Activated naive CD8-positive, alpha-beta T cell treated with anti-CD3 and anti-CD28 coated beads, Interleukin-2, amount 10 ng/mL, durations not matched to agents 7 days and 5 days (primary cell): Measurements from ENCODE around the gene TPGS1. TPM values are rescaled to one million over a fixed set of nuclear protein-coding genes. Genes with fewer than 3 reads are reported as not detected.

ENCODE experiments used
- ATAC-seq: fragments of 150-1000 bp; cut with Tn5 transposase; one replicate; pipeline ENCODE4 v1.10.0; 2021; ENCODE audit warnings: low read depth, moderate library complexity
- POLR2A ChIA-PET: fragments of 350-600 bp; sonication (Branson Sonifier 250); formaldehyde crosslinking; loops from one replicate; lab custom pipeline; 2021; ENCODE audit warnings: antibody characterized with exemption; lab: Charles Lee
- DNase-seq: peaks from one replicate; pipeline ENCODE4 v3.0.0; 2021
- H3K27ac Mint-ChIP-seq: one replicate; pipeline ENCODE4 v1.8.0; 2022; ENCODE audit warnings: mild to moderate bottlenecking, mixed read lengths
- H3K27me3 Mint-ChIP-seq: one replicate; pipeline ENCODE4 v1.8.0; 2022; ENCODE audit warnings: mild to moderate bottlenecking, moderate library complexity, mixed read lengths
- H3K36me3 Mint-ChIP-seq: one replicate; pipeline ENCODE4 v1.8.0; 2021; ENCODE audit warnings: mild to moderate bottlenecking, mixed read lengths
- H3K4me1 Mint-ChIP-seq: one replicate; pipeline ENCODE4 v1.8.0; 2021; ENCODE audit warnings: mixed read lengths
- H3K4me3 Mint-ChIP-seq: one replicate; pipeline ENCODE4 v1.8.0; 2022; ENCODE audit warnings: mild to moderate bottlenecking, moderate library complexity, mixed read lengths
- H3K9me3 Mint-ChIP-seq: one replicate; pipeline ENCODE4 v1.8.0; 2021; ENCODE audit warnings: mixed read lengths
- total RNA-seq, 2 experiments: library from RNA; stranded (reverse); gene quantifications; one replicate each; pipeline ENCODE4 v1.2.3, GENCODE V29; 2021

Gene TPGS1
- total RNA-seq, 2 experiments from 2014 or later, result 27.0 to 27.2 TPM

GRCh38 chr19:510606-511100 is 3.4 kb downstream of the TPGS1 start:
- DNase-seq (peak; percentile 97), ATAC-seq (peak; percentile 53)
- no peaks in the 10 kb centered on the region for H3K9me3 Mint-ChIP-seq
- H3K27me3 Mint-ChIP-seq, result no peaks in the 10 kb centered on the region
- POLR2A ChIA-PET, result interaction anchor here (0.5 to 3.9 kb wide), 18 partner anchors 11 to 758 kb away, joined by 3 to 78 read pairs (median 6); partner anchors contain the start of genes CDC34, CIRBP, MED16 and POLRMT
- H3K36me3 Mint-ChIP-seq, result peaks cover 10% of the 10 kb centered on the region
- peak overlapping the region; percentile 75 for H3K4me3 Mint-ChIP-seq
- H3K27ac Mint-ChIP-seq, result peak overlapping the region; percentile 91
- peaks cover 30% of the 10 kb centered on the region for H3K4me1 Mint-ChIP-seq

DNA sequence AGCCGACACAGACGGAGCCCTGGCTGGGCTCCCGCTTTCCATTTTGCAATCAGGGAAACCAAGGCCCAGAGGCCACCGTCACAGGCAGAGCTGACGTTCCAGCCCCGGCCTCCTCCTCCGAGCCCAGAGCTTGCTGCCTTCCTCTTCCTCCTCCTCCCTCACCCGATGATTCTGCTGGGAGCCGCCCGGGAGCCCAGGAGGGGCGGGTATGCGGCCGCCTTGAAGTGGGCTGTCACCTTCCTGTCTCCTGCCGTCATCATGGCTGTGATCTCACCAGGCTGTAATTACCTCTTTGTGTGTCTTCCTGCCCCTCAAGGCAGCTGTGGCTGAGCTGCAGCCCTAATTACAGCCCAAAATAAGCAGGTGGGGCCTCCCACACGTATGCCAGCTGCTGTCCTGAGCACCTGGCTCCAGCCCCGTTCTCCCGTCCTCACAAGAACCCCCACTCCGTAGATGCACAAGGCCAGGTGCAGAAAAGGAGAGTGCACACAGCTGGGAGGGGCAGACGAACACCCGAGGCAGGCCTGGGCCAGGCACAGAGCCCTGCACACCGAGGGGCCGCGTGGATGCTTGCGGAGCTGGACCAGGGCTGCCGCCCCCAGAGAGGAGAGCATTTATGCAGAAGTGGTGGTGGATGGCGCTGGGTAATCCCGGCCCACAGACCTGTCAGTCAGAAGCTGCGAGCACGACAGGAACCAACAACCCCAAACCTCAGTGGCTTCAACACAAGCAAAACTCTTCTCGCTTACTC is 4.0 kb downstream of the TPGS1 start:
- DNase-seq, result peak; percentile 86
- Mint-ChIP-seq H3K9me3 (no peaks in the 10 kb centered on the region), H3K4me1 (peaks cover 28% of the 10 kb centered on the region), H3K27me3 (no peaks in the 10 kb centered on the region), H3K27ac (peak overlapping the region; percentile 91), H3K36me3 (peaks cover 10% of the 10 kb centered on the region), H3K4me3 (peak overlapping the region; percentile 75)
- ATAC-seq, result peak; percentile 59
- POLR2A ChIA-PET, result interaction anchor here (0.5 to 3.9 kb wide), 18 partner anchors 10 to 758 kb away, joined by 3 to 78 read pairs (median 6); partner anchors contain the start of genes CDC34, CIRBP, MED16 and RNF126

DNA sequence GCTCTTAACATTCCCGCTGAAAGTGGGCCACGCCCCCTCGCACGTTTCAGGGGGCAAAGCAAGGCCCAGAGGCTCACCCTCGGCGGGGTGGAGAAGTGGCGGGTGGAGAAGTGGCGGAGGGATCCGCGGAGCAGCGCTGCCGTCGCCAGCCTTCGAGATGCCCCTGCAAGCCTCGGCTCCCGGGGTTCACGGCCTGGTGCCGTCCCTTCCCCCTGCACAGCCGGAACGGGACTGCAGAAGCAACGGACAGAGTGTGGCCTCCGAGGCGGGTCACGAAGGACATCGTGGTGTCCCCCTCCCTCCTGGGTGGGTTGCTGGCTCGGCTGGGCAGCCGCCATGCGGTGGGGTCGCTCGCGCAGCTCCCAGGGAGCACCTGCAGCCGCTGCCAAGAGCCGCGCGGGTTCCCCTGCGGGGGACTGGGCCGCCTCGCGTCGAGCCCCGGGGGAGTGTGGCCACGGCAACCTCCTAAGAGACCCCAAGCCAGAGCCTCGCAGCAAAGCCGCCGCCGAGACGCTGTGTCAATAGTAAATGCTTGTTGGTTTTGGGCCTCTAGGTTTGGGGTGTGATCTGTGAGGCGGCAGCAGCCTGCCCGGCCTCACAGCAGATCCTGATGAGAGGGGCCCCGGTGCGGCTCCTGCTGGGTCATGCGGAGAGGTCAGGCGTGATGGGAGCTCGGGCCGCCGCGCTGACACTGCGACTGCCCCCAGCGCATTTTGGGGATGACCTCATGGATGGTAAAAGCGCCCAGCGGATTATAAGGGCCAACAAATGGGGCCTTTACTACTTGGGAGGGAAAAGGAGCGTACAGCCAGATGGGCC is 5.5 kb downstream of the TPGS1 start:
- H3K4me3 Mint-ChIP-seq, result no peak overlapping the region
- ATAC-seq (no peak), DNase-seq (no peak)
- H3K27me3 Mint-ChIP-seq, result no peaks in the 10 kb centered on the region
- POLR2A ChIA-PET, result interaction anchor here (3.9 kb wide), 1 partner anchor 19 kb away, joined by 78 read pairs; the partner anchor contains the start of gene CDC34
- peaks cover 10% of the 10 kb centered on the region for H3K36me3 Mint-ChIP-seq
- peak overlapping the region; percentile 91 for H3K27ac Mint-ChIP-seq
- H3K9me3 Mint-ChIP-seq, result no peaks in the 10 kb centered on the region
- peaks cover 30% of the 10 kb centered on the region for H3K4me1 Mint-ChIP-seq

- DNase-seq (no peak), ATAC-seq (no peak)
- Mint-ChIP-seq H3K4me3 (no peak overlapping the region), H3K36me3 (peaks cover 10% of the 10 kb centered on the region), H3K27ac (no peak overlapping the region), H3K27me3 (no peaks in the 10 kb centered on the region), H3K9me3 (no peaks in the 10 kb centered on the region), H3K4me1 (peaks cover 25% of the 10 kb centered on the region)
- POLR2A ChIA-PET, result no interaction called here
Measured at GRCh38 chr19:513368-514165, 6.3 kb downstream of the TPGS1 start.

- Mint-ChIP-seq H3K9me3 (no peaks in the 10 kb centered on the region), H3K36me3 (peaks cover 6% of the 10 kb centered on the region), H3K27me3 (no peaks in the 10 kb centered on the region), H3K4me3 (no peak overlapping the region), H3K27ac (no peak overlapping the region), H3K4me1 (peaks cover 20% of the 10 kb centered on the region)
- DNase-seq, result no peak
- POLR2A ChIA-PET, result interaction anchor here (1.1 kb wide), 1 partner anchor 17 kb away, joined by 5 read pairs; the partner anchor contains the start of gene CDC34
- no peak for ATAC-seq
Measured at GRCh38 chr19:514166-514663, 6.9 kb downstream of the TPGS1 start.

- POLR2A ChIA-PET, result interaction anchor here (1.2 to 1.7 kb wide), 2 partner anchors 13 to 14 kb away, joined by 6 to 9 read pairs; partner anchors contain the start of gene CDC34
- ATAC-seq, result peak; percentile 12
- Mint-ChIP-seq H3K4me1 (peaks cover 8% of the 10 kb centered on the region), H3K4me3 (no peak overlapping the region), H3K36me3 (peaks cover 6% of the 10 kb centered on the region), H3K9me3 (peaks cover 2% of the 10 kb centered on the region), H3K27me3 (no peaks in the 10 kb centered on the region), H3K27ac (no peak overlapping the region)
- DNase-seq, result no peak
Measured at GRCh38 chr19:517721-518597, 10.7 kb downstream of the TPGS1 start.

- Mint-ChIP-seq H3K4me1 (peaks cover 7% of the 10 kb centered on the region), H3K27ac (no peak overlapping the region), H3K9me3 (peaks cover 2% of the 10 kb centered on the region), H3K4me3 (no peak overlapping the region), H3K36me3 (peaks cover 6% of the 10 kb centered on the region), H3K27me3 (no peaks in the 10 kb centered on the region)
- POLR2A ChIA-PET, result interaction anchor here (1.2 kb wide), 1 partner anchor 12 kb away, joined by 9 read pairs; the partner anchor contains the start of gene CDC34
- peak; percentile 72 for DNase-seq
- peak; percentile 86 for ATAC-seq
Measured at GRCh38 chr19:518598-519231, 11.4 kb downstream of the TPGS1 start.

GRCh38 chr19:519449-519865 is 12.2 kb downstream of the TPGS1 start:
- peaks cover 2% of the 10 kb centered on the region for H3K9me3 Mint-ChIP-seq
- no peak for ATAC-seq
- no peak for DNase-seq
- H3K27me3 Mint-ChIP-seq, result no peaks in the 10 kb centered on the region
- H3K27ac Mint-ChIP-seq, result no peak overlapping the region
- POLR2A ChIA-PET, result interaction anchor here (1.2 to 3.2 kb wide), 2 partner anchors 12 kb away, joined by 9 to 17 read pairs; partner anchors contain the start of gene CDC34
- H3K4me1 Mint-ChIP-seq, result peaks cover 3% of the 10 kb centered on the region
- H3K4me3 Mint-ChIP-seq, result no peak overlapping the region
- no peaks in the 10 kb centered on the region for H3K36me3 Mint-ChIP-seq

GRCh38 chr19:522726-523125 is 15.4 kb downstream of the TPGS1 start:
- ATAC-seq (no peak), DNase-seq (no peak)
- H3K27me3 Mint-ChIP-seq, result no peaks in the 10 kb centered on the region
- H3K36me3 Mint-ChIP-seq, result no peaks in the 10 kb centered on the region
- no peak overlapping the region for H3K27ac Mint-ChIP-seq
- POLR2A ChIA-PET, result interaction anchor here (3.0 to 3.2 kb wide), 2 partner anchors 9 to 12 kb away, joined by 10 to 17 read pairs; partner anchors contain the start of gene CDC34
- no peak overlapping the region for H3K4me3 Mint-ChIP-seq
- H3K4me1 Mint-ChIP-seq, result peaks cover 2% of the 10 kb centered on the region
- peaks cover 2% of the 10 kb centered on the region for H3K9me3 Mint-ChIP-seq

DNA sequence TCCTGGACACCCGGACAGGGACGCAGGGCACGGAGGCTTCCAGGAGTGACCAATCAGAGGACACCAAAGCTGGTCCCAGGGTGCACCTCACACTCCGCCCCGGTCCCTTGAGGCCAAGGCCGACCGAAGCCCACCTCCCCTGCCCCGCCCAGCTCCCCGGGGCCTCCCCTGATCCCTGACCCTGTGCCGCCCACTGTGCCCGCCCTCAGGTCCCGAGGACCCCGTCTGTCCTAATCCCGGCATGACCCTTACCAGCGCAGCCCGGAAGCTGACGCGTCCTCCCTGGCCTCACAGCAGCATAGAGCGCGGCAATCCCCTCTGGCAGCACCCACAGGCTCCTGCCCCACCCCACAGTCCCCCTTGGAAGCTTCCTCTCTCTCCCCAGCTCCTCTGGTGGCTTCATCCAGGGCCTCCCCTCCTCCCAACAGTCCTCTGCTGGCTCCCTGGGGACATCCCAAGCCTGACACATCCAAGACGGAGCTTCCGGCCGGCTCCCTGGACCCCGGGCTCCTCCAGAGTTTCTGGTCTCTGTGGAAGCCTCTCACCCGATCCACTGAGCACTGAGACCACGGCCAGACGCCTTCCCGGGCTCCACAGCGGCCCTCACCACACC is 16.9 kb downstream of the TPGS1 start:
- Mint-ChIP-seq H3K36me3 (no peaks in the 10 kb centered on the region), H3K27me3 (no peaks in the 10 kb centered on the region), H3K27ac (no peak overlapping the region), H3K4me1 (peaks cover 2% of the 10 kb centered on the region), H3K9me3 (peaks cover 2% of the 10 kb centered on the region), H3K4me3 (no peak overlapping the region)
- DNase-seq (no peak), ATAC-seq (peak; percentile 20)
- POLR2A ChIA-PET, result no interaction called here

- no peak overlapping the region for H3K27ac Mint-ChIP-seq
Measured at GRCh38 chr19:525029-525428, 17.7 kb downstream of the TPGS1 start.

More at GRCh38 chr19:525029-525428, 17.7 kb downstream of the TPGS1 start:
- DNase-seq, result no peak
- Mint-ChIP-seq H3K36me3 (no peaks in the 10 kb centered on the region), H3K27me3 (no peaks in the 10 kb centered on the region), H3K9me3 (peaks cover 2% of the 10 kb centered on the region), H3K4me1 (peaks cover 2% of the 10 kb centered on the region), H3K4me3 (no peak overlapping the region)
- POLR2A ChIA-PET, result interaction anchor here (0.6 kb wide), 1 partner anchor 17 kb away, joined by 3 read pairs; no protein-coding TSS in a partner anchor
- ATAC-seq, result no peak
